OCI-M2 (cell line): Measurements from ENCODE around the gene THBS3.
"Not testable (repeated sequence)": the region's sequence is repeated elsewhere in the genome, so short reads cannot be mapped to it uniquely, and the experiment has no call there.

Experiments
- DNase-seq: peaks from one replicate; lab custom pipeline; 2025; ENCODE audit not compliant: unreplicated experiment; lab: John Stamatoyannopoulos, UW

THBS3 gene

DNA sequence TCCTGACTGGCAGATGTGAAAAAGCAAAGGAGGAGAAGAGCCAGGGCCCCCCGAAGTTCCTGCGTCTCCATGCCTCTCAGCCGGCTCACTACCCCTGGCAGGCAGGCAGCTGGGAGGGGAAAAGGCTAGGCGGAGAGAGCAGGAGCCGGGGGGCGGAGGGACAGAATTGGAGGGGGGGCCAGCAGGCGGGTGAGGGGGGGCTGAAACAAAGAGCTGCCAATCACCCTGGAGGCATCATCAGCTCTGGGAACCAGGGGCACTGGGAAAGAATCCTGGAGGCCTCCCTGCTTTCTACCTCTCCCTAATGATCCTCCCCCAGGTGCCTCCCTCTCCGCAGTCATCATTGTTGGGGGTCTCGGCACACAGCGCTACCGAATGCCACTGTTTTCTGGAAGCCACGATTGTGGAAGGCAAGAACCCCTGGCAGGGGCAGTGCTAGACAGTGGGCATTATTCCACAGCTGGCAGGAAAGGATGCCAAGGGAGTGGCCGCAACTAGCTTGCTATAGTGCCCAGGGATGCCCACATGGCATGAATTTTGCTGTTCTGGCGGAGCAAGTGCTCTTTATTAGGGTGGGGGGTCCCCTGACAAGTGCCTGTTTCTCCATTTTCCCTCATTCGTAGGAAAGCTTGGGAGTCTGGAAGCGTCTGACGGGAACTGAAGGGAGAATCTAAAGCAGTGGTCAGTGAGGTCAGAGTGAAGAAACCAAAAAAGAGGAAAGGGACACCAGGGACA is at the start of gene THBS3:
Gene THBS3, minus strand, starts transcription at position 92 of the 735 bp plus-strand sequence. Its CDS starts 21 bp downstream, at position 71.
- DNase-seq = no peak

- DNase-seq = no peak
Measured at GRCh38 chr1:155256058-155256852, 48.6 kb upstream of the THBS3 start.

DNA sequence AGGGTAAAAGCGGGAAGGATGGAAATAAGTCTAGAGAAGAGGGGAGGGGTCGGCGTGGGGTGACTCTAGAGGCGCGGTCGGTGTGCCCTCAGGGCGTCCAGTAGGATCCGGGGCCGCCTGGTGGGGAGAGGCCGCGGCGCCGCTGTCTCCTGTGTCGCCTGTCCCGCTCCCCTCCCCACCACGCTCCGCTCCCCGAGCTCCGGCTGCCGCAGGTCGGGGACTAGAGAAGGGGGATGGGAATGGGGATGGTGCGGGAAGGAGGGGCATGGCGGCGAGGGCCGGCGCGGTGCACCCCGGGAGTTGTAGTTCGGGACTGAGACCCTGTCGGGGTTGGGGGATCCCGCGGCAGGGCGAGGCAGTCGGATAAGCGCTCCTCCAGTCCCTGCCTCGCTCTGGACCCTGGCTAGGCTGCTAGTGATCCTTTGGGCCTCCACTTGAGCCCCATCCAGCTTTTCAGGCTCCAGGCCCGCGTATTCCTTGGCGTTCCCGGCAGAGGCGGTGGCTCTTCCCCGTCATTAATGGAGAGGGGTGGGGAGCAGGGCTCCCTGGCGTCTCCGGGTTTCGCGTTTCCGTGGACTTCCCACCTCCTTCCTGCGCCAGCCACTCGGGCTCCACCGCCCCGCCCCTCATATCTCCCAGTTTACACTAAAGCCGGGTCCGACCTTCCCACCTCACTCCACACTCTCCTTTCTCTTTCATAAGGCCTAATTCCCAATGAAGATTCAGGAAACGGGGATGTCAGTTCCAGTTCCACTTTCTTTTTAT is 47.7 kb upstream of the THBS3 start, which contains the start of gene ENTREP3:
Gene ENTREP3, minus strand, starts transcription at position 241 of the 765 bp plus-strand sequence. CDS start 606 bp downstream, outside the sequence.
- DNase-seq = no peak

DNA sequence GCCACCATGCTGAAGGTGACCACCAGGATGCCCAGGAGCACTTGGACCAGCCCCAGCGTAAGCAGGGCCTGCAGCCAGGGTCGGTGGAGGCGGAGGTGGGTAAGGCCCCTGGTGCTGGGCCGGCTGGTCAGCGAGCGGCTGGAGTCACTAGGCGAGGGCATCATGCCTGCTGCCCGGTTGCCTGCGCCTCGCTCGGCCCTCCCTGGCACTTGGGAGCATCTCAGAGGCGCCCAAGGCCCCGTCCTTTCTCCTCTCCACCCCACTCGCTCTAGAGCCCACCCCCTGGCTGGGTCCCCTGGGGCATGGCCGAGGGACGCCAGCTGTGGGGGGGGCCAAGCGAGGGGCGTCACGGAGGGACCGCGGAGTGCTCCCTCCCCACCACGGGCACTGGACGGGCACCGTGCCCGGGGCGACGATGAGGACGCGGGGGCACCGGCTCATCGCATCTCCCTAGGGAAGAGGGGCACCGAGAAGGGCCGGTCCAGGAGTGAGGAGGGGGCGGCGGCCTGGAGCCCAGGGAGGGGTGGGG is 47.1 kb upstream of the THBS3 start:
- no peak for DNase-seq

GRCh38 chr1:155254228-155254713 is 46.6 kb upstream of the THBS3 start:
- DNase-seq = no peak

GRCh38 chr1:155253797-155254196 is 46.1 kb upstream of the THBS3 start:
- DNase-seq = no peak

- no peak for DNase-seq
Measured at GRCh38 chr1:155253208-155253607, 45.5 kb upstream of the THBS3 start.

DNA sequence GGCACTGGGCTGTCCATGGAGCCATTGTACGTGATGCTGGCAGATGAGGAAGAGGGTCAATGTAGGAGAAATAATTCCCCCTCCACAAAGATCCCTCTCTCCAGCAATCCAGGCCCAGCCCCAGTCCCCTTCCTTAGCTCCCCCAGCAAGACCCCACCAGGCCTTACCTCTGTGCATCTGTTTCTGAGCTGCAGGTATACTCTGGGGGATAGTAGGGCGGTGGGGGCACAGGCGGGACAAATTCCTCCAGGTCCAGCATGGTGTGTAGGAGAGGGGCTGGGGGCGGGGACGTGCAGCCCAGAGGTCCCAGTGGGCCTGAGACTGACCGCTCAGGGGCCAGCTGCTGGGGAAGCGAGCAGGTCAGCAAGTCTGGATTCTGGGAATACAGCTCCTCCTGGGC is 43.9 kb upstream of the THBS3 start:
- DNase-seq = no peak

DNA sequence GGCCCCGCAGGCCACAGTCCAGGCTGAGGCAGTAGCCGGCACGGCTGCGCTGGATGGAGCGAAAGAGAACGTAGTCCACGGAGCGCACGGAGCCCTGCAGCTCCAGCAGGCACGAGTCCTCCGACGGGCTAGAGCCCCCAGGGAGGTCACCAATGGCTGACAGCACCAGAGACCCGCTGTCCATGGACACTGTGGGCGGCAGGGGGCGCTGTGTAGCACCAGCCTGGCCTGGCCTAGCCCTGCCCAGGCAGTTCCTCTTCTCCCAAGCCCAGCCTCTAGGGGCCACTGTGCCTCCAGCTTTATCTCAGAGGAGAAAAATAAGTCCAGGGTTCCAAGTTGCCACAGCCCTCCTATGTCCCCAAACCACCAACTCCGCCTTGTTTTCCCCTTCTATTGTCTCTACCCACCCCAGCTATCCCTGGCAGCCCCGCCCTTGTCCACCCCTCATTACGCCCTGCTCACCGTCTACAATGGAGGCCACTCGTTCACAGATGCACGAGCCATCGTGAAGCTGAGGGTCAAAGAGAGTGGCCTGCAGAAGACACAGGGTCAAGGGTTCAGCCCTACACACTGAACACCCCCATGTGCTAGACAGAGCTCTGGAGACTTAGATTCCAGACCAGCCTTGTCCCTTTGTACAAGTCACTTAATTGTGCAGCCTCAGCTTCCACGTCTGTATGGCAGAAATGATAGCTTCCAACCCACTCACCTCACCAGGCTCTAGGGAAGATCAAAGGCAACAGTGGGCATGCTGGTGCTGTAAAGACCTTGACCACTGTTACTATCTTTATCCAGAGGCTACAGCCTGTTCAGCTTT is 43.1 kb upstream of the THBS3 start:
- peak; percentile 54 for DNase-seq

DNA sequence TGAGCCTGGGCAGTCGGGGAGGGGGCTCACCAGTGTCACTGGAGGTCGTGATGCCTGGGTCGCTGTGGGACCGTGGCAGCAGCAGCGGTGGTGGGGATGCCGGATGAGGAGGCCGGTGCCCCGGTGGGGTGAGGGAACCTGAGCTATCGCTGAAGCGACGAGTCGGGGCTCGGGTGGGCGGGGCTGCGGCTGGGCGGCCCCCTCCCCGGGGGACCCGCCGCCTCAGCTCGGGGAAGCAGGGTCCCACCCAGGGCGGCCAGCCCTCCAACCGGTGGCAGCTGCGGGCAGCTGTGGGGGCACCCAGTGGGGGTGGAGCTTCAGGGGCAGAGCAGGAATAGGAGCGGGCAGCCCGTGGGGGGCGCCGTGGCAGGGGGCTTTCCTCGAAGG is 42.5 kb upstream of the THBS3 start:
- DNase-seq = no peak

DNA sequence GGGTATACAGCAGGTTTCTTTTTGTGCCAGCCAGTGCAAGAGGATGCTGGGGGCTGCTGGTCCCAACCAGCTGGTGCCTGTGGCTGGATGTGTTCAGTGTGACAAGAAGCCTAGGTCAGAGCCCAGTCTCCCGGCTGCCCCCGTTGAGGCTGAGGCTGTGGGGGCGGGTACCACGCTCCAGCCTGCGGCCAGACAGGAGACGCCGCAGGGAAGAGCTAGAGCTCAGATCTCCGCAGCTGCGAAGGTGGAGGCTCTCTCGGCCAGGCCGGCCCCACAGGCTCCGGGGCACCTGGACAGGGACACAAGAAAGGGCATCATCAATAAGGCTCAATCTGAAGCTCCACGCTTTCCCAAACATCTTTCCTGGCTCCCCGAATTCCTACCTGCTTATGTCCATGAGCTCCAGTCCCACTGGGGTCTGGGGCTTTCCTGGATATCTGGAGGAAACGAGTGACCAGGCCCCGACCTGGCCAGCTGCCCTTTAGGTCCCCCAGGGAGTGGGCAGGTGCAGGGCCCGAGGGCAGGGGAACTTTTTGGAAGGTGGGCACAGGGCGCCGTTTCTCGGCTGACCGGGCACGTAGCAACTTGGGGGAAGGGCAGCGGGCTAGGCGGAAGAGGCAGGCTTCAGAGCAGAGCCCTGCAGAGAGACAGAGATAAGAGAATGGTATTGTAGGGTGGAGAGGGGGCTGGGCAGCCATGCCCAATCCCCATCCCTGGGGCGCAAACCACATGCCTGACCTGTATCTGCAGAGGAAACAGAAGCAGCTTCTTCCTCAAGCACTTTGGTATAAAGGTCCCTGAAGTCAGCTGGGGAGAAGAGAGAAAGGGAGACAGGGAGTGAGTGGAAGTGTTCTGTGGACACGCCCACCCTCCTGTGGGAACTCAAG is 40.2 kb upstream of the THBS3 start:
- DNase-seq = no peak

GRCh38 chr1:155246796-155247195 is 39.1 kb upstream of the THBS3 start:
- not testable (repeated sequence) for DNase-seq

DNA sequence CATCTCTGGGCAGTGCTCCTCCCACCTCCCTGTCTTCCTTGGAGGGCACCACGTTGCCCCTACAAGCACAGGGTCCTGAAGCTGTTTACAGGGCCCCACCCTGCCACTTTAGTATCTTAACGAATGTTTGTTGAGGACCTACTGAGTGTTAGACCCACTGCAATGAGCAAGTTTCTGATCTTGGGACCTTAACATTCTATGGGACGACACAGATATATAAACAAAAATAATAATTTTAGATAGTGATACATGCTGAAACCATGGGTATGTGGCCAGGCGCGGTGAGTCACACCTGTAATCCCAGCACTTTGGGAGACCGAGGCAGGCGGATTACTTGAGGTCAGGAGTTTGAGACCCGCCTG is 37.4 kb upstream of the THBS3 start:
- no peak for DNase-seq

DNA sequence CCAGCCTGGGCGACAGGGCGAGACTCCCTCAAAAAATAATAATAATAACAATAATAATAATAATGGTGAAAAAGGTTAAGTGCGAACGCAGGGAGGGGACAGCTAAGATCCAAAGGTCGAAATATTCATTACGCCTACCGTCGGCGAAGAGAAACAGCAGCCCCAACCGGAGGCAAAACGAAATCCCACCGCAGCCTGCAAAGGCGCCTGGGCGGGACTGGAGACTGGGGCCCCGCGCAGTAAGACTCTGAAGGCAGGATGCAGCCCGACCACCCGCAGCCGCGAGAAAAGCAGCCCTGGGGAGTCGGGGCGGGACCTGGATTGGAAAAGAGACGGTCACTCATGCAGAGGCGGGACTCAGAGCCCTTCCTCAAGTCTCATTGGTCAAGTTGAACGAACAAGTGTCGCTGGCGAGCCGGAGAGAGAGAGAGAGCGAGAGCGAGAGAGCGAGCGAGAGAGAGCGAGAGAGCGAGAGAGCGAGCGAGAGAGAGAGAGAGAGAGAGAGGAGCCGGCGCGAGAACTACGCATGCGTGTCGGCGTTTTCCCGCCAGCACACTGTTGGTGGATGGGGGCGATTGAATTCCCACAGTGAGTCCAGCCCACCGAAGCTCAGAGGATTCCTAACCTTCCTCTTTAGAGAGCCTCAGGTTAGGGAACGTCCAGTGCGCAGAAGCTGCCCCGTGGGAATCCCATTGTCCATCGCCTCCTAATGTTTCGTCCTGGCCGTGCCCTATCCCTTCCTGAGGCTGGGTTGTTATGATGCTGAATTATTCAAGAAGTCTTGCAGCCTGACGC is 36.9 kb upstream of the THBS3 start:
- peak; percentile 87 for DNase-seq

DNA sequence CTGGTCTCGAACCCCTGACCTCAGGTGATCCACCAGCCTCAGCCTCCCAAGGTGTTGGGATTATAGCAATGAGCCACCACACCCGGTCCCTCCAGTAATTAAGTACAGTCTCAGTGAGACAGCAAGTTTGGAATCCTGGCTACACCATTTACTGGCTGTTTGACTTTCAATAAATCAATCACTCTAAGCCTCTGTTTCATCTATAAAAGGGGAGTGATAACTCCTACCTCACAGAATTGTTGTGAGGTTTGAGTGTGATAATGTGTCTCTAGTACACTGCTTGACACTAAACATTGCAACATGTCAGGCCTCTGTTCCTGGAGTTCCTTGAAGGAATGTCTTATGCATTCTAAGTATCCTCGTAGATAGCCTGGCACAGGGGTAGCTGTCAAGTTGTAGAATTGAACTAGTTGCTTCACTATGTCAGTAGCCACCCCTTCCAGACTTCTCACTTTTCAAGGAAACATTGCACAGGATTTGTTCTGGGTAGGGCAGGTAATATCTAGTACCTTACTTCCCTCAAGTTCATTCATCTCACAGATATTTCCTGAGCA is 35.2 kb upstream of the THBS3 start:
- DNase-seq = no peak

DNA sequence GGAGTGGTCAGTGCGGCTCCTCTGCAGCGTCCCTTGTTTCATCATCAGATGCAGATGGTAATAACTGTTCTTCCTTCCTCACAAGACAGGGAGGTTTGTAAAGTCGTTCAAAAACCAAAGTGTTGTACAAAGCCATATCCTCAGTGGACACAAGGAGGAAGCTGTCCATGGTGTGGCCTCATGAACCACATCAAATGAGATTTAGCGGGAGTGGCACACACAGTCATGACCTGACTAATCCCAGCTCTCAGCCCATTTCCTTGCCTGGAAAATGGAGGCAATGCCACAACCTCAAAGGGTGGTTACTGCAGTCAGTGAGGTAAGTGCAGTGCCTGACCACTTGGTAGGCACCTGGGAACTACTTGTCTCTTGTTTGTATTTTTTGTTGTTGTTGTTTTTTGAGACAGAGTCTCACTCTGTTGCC is 34.2 kb upstream of the THBS3 start:
- no peak for DNase-seq

DNA sequence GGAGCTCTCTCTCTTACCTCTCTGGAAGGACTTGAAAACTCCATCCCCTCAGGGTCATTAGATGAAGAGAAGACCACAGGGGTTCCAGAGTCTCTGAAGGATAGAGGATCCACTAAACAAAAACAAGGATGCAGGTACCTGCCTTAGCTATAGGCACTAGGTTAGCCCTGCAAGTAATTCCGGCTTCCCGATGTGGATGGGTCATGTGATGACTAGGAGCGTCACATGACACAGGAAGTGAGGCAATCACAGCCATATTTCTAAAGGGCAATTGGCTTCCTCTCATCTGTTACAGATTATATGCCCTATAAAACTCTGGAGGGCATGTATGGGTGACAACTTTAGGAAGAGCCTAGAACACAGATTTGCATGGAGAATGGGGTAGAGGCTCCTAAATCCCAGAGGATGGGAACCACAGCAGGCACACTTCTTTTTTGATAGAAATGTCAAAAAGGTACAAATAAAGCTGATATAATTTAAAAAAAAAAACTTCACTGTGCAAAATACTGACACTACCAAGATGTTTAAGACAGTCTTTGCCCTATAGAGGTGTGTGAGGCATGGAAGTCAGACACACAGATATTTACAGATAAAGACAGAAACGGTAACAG is 33.5 kb upstream of the THBS3 start:
- peak; percentile 64 for DNase-seq

DNA sequence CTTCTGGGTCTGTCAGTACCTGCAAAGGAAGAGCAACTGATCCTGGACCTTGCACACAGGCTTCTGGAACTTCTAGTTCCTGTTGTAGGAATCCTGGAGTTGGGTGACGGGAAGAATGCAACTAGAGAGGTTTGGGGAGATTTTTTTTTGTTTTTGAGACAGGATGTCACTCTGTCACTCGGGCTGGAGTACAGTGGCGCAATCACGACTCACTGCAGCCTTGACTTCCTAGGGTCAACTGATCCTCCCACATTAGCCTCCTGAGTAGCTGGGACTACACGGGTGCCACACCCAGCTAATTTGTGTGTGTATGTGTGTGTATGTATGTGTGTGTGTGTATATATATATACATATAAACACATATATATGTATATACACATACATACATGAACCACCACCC is 28.8 kb upstream of the THBS3 start:
- no peak for DNase-seq
